Measurements from ENCODE around the gene DOK4. TPM values are rescaled to one million over a fixed set of nuclear protein-coding genes. Genes with fewer than 3 reads are reported as not detected.

DOK4 gene
- total RNA-seq, 4 donors from 2014 or later, result 1.8 to 31.6 (median 24.5) TPM

GRCh38 chr16:57498031-57498430 lies 11.7 kb upstream of the DOK4 start:
- Histone ChIP-seq H3K4me3 (no peak overlapping the region), H3K27ac (no peak overlapping the region), H3K36me3 (no peaks in the 10 kb centered on the region), H3K9me3 (no peaks in the 10 kb centered on the region), H3K27me3 (no peaks in the 10 kb centered on the region), H3K4me1 (no peaks in the 10 kb centered on the region)
- no peak for DNase-seq
- intact Hi-C loops (cut with DNase I; ENCODE audit: low total_unique reads), result no loop called here
- TF ChIP-seq, protein P1, sequence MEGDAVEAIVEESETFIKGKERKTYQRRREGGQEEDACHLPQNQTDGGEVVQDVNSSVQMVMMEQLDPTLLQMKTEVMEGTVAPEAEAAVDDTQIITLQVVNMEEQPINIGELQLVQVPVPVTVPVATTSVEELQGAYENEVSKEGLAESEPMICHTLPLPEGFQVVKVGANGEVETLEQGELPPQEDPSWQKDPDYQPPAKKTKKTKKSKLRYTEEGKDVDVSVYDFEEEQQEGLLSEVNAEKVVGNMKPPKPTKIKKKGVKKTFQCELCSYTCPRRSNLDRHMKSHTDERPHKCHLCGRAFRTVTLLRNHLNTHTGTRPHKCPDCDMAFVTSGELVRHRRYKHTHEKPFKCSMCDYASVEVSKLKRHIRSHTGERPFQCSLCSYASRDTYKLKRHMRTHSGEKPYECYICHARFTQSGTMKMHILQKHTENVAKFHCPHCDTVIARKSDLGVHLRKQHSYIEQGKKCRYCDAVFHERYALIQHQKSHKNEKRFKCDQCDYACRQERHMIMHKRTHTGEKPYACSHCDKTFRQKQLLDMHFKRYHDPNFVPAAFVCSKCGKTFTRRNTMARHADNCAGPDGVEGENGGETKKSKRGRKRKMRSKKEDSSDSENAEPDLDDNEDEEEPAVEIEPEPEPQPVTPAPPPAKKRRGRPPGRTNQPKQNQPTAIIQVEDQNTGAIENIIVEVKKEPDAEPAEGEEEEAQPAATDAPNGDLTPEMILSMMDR (IDR thresholded peaks at IDR 0.05), result no peak
- TF ChIP-seq POLR2A (IDR thresholded peaks at IDR 0.05), result no peak

GRCh38 chr16:57497121-57497520 lies 10.8 kb upstream of the DOK4 start:
- Histone ChIP-seq H3K36me3 (no peaks in the 10 kb centered on the region), H3K9me3 (no peaks in the 10 kb centered on the region), H3K27ac (no peak overlapping the region), H3K4me3 (no peak overlapping the region), H3K27me3 (no peaks in the 10 kb centered on the region), H3K4me1 (no peaks in the 10 kb centered on the region)
- TF ChIP-seq POLR2A (IDR thresholded peaks at IDR 0.05), result no peak
- TF ChIP-seq, protein P1 (IDR thresholded peaks at IDR 0.05), result no peak
- intact Hi-C loops (cut with DNase I; ENCODE audit: low total_unique reads), result no loop called here
- no peak for DNase-seq

- TF ChIP-seq POLR2A (IDR thresholded peaks at IDR 0.05), result no peak
- TF ChIP-seq, protein P1 (IDR thresholded peaks at IDR 0.05), result no peak
- no peak for DNase-seq
- Histone ChIP-seq H3K4me1 (no peaks in the 10 kb centered on the region), H3K4me3 (no peak overlapping the region), H3K27me3 (no peaks in the 10 kb centered on the region), H3K9me3 (no peaks in the 10 kb centered on the region), H3K36me3 (no peaks in the 10 kb centered on the region), H3K27ac (no peak overlapping the region)
- intact Hi-C loops (cut with DNase I; ENCODE audit: low total_unique reads), result no loop called here
These were observed 7.5 kb upstream of the DOK4 start for GRCh38 chr16:57493767-57494166.

GRCh38 chr16:57489229-57489628 lies 2.9 kb upstream of the DOK4 start:
- H3K4me1 ChIP-seq, result peaks cover 0 to 14% of the 10 kb centered on the region in 2 donors
- no peaks in the 10 kb centered on the region for H3K36me3 ChIP-seq
- no peak overlapping the region for H3K4me3 ChIP-seq
- no peaks in the 10 kb centered on the region for H3K9me3 ChIP-seq
- TF ChIP-seq, protein P1 (IDR thresholded peaks at IDR 0.05), result no peak
- no peak for TF ChIP-seq POLR2A (IDR thresholded peaks at IDR 0.05)
- H3K27me3 ChIP-seq, result no peaks in the 10 kb centered on the region
- no peak for DNase-seq
- intact Hi-C loops (cut with DNase I; ENCODE audit: low total_unique reads), result no loop called here
- no peak overlapping the region for H3K27ac ChIP-seq

DNA sequence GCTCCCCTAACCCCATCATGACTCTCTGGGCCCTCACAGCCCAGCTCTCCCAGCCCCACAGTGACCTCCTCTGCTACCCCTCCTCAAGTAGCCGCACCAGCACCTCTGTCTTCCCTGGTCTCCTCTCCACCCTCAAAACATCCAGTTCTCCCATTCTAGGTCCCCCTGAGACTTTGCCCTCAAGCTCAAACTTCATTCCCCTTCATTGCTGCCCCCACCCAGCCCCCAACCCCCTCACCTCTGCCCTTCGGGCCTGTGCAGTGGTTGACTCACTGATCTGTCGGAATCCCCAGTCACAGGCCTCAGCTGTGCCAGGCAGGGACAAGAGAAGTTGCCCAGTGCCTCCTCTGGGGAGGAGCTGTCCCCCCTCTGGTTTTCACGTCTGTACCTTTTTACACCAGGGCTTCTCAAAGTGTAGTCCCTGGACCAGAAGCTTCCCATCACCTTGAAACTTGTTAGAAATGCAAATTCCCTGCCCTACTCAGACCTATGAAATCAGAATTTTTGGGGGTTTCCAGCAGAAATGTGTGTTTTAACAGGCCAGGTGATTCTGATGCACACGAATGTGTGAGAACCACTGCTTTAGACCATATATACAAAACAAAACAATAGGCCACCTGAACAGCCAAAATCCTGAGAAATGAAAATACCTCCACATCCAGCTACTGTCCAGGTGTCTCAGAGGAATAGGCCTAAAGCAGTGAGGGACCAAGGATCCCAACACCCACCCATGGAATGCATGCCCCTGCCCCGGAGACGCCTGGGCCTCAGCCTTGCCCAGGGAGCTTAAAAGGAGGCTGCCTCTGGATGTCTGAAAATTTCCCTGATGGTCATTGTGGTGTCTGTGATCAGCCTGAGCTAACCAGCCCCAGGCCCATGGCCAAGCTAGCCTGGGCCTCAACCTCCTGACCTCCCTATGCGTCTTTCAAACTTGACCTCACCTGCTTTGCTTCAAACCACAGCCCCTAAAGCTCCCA lies 853 bp upstream of the DOK4 start:
- no peaks in the 10 kb centered on the region for H3K9me3 ChIP-seq
- peak overlapping the region; percentile 73 to 87 for H3K27ac ChIP-seq
- peaks cover 0 to 14% of the 10 kb centered on the region in 2 donors for H3K4me1 ChIP-seq
- intact Hi-C loops (cut with DNase I; ENCODE audit: low total_unique reads), result no loop called here
- TF ChIP-seq, protein P1 (IDR thresholded peaks at IDR 0.05), result no peak
- TF ChIP-seq POLR2A (IDR thresholded peaks at IDR 0.05), result no peak
- H3K27me3 ChIP-seq, result no peaks in the 10 kb centered on the region
- no peaks in the 10 kb centered on the region for H3K36me3 ChIP-seq
- no peak for DNase-seq
- peak overlapping the region; percentile 70 to 90 for H3K4me3 ChIP-seq

Data from uterus (tissue), 4 donors.